Raji (cell line): Measurements from ENCODE around the gene UNC5A.

Experiments used
- POLR2A ChIP-seq: IDR thresholded peaks from 2 replicates; pipeline ENCODE4 v1.6.1; 2011; ENCODE audit warnings: low read depth, low read length, control low read depth; ENCODE audit not compliant: insufficient read depth

Gene UNC5A

DNA sequence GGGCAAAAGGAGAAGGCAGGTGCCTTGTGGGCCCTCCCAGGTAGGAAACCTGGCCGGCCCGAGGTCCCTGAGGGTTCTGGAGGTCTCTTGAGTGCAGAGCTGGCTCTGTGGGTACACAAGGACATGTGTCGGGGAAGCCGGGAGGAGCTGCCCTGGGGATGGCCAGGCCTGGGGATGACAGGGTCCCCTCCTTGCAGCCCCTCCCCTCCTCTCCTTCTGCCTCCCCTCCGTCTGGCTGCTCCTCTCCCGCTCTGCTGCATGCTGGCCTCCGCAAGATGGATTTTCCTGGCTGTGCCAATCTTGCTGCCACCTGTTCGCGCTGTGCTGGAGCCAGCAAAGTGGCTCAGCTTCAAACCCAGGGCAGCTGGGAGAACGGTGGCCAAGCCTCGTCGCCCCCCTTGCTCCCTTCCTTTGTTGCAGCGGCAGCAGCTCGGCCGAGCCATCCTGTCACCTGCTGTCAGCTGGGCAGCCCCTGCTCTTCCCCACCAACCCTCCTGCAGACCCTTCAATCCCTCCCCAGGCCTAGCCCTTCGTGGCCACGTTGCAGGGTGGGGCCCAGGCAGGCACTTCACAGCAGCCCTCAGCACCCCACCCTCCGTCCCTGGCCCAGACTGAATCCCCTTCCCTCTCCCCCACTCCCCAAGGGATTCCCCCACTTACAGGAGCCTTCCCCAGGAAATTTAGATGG is 17.6 kb upstream of the UNC5A start:
- TF ChIP-seq POLR2A: no peak

DNA sequence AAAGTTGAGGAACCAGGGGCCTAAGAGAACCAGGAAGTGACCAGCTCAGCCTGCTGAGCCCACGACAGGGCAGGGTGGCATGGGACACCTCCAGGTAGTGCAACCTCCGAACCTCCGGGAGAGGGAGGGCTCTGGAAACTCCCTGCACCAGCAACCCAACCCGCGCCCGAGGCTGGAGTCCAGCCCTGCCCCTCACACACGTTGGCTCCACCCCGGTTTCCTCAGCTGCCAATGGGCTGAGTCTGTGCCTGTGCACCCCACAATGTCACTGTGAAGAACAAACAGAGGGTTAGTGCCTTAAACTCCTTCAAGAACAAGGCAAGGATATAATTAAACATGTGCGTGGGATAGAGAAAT is 17.0 kb upstream of the UNC5A start:
- no peak for TF ChIP-seq POLR2A

DNA sequence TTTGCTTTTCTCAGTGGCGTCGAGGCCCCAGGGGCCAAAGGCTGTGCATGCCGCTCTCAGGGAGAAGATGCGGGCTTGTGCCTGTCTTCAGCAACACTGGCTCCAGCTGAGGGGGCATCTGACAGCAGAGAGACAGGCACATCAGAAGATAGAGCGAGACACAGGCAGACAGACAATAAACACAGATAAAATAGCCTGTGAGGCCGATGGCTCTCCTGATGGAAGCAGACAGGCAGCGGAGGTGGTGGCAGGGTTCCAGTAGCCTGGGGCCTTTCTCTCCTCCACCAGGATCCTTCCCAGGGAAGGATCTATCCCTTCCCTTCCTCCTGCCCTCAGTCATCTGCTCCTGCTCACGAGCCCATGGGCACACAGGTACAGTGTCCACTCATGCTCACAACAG is 16.6 kb upstream of the UNC5A start:
- no peak for TF ChIP-seq POLR2A

DNA sequence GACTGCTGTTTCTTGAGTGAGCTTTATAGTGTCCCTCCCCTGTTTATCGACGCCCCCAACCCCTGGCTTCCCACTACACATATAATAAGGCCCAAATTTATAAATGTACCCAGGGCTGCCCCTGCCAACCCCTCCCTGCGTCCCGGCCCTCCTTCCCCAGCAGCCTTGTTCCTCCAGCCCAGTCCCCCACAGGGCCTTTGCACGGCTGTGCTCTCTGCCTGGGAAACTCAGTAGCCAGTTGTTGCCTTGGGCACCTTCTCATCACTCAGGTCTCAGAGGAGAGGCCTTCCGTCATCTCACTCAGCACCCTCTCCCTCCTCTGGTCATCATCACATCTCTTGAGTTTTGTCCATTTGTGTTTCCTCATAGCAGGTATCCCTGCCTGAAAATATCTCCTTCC is 15.8 kb upstream of the UNC5A start:
- no peak for TF ChIP-seq POLR2A

DNA sequence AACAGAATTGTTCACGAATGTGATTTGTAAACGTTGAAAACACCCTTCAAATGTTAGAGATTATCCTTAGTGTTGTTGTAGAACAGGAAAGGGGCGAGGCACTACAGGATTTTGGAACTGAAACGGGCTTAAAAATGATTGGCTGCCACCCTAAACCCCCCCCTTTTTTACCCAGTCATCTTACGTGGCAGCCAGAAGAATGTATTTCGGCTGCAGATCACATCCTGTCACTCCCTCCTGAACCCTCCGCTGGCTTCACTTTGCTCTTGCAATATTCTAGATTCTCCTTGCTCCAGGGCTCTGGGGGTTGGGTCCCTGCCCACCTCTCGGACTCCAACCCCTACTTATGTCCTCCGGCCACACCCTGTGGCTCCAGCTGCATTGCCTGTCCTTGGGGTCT is 13.9 kb upstream of the UNC5A start:
- TF ChIP-seq POLR2A: no peak

DNA sequence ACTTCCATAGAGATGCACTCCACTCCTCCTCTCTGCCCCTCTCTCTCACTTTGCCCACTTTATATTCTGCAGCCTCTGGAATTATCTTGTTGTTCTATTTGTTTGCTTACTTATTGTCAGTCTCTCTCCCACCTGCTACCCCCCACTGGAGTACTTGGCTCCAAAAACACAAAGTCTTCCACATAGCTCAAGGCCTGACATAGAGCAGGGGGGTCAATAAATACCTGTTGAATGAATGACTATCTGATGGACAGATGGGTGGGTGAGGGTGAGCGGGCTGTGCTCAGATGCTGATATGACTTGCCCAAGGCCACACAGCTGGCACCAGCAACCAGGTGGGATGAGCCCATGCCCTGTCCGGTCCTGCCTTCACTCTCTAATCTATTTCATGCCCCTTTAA is 13.4 kb upstream of the UNC5A start:
- TF ChIP-seq POLR2A: no peak

DNA sequence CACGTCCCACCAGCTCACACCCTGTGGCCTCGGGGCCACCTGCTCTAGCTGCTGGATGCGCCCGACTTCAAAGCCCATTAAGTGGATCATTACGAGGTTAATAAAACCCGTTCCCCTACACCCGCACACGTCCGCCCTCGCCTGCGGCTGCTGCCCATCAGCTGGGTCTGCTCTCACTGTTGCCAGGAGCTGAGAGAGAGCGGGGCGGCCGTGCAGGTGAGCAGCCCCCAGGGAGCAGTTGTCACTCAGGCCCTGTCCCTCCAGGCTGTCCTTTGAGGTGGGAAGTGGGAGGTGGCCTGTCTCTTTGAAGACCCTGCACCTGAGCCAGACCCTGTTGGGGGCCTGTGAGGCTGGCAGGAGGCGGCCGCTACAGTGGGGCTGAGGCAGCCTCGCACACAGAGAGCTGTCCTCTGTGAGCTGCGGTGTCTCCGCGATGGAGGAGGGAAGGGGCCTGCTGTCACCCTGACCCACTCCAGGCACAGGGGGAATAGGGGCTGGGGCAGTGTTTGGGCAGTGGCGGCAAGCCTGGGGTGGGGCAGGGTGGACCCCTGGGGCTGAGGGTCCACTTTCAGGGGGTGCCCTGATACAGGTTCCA is 12.8 kb upstream of the UNC5A start:
- no peak for TF ChIP-seq POLR2A

DNA sequence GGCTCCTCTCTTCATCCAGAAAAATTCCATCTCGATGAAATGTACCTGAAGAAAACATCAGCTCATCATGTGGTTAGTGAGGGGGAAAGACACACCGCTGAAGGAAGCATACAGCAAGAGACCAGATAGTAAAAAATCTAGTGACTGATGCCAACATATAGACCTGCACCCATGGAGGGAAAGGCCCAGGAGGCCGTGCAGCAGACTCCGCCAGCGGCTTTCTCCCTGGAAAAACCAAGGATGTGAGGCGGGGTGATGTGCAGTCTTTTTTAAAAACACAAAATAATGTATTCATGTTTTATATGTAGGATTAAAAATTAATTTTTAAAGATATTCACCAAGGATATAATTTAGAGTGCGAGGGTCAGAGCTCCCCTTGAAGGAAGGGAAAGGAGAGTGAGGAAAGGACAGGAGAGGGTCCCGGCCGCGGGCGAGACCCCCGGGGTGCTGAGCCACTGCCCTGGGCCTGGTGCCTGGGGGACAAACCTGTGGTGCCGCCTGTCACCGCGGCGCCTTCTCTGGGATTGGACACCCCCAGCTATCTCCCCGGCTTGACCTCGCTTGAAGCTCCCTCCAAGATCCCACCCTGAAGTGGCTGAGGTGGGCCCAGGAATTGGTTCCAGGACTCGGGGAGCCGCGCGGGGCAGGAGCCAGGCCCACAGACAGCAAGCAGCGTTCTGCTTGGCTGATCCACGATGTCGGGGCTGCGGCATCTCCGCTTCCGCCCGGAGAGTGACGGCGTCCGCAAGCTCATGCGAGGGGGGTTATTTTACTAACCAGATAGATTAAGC is 12.1 kb upstream of the UNC5A start:
- no peak for TF ChIP-seq POLR2A

DNA sequence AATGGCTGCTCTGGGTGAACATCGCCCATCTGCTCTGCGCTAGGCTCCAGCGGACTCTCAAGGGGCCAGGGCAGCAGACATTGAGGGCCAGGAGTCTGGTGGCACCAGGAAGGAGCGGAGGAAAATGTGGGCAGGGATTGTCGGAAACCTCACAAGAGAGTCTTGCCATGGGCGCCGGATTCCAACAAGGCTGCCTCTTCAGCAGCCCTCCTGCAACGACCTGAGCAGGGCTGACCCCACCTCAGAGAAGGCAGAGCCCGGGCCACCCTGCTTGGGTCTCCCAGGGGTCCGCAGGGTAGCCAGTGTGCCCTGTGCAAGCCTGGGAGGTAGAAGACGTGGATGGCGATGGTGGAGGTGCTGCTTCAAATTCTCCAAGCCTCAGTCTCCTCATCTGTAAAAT is 11.4 kb upstream of the UNC5A start:
- TF ChIP-seq POLR2A: no peak

DNA sequence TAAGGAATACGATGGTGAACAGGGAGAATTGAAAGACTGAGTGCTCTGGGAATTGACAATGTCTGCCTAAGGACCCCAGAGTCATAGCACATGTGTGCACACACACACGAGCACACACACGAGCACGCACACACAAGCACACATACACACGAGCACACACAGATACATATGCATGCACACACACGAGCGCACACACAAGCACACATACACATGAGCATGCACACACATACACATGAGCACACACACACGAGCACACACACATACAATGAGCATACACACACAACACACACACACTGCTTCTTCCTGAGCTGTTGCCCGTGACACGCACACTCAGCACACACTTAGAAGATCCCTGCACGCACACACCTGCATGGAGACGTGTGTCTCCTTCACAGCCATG is 10.9 kb upstream of the UNC5A start:
- TF ChIP-seq POLR2A: no peak

DNA sequence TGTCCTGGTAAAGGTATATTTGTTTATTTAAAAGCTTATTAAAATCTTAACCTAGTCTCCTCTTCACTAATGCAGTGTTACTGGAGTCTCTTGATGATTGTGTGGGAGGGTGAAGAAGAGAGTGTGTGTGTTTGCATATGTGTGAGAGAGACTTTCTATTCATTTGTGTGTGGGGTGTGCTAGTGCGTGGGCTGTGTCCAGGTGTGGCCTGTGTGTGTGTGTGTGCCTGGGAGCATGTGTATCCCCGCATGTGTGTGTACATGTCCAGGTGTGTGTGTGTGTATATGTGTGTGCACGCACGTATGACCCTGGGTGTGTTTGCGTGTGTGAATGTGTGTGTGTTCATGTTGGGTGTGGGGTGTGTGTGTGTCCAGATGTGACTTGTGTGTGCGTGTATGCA is 10.3 kb upstream of the UNC5A start:
- TF ChIP-seq POLR2A: no peak

DNA sequence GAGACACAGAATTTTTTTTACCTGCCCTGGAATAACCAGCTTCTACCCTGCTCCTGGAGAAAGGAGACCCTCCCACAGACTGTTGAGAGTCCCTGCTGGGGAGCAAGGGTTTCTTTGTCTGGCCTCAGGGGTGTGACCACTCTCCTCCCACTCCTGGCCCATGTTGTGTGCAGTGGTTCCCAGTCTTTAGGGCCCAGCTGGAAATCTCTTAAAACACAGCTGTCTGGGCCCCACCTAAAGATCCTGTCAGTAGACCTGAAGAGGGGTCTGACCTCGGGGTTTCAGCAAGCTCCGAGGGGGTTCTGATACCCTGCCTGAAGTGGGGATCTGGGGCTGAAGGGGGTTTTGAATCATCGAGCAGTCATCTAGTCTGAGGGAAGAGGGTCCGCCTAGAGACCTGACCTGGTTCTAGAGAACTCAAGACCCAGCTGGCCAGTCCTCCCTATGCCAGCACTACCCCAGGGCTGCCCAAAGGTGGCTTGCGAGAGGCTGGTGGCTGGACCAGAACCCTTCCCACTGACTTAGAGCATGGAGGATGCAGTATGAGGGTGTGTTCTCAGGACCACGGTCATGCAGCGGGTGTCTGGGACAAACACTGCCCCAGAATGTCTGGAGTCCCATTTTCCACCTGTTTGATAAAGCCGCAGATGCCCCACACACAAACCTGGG is 8.1 kb upstream of the UNC5A start:
- no peak for TF ChIP-seq POLR2A

DNA sequence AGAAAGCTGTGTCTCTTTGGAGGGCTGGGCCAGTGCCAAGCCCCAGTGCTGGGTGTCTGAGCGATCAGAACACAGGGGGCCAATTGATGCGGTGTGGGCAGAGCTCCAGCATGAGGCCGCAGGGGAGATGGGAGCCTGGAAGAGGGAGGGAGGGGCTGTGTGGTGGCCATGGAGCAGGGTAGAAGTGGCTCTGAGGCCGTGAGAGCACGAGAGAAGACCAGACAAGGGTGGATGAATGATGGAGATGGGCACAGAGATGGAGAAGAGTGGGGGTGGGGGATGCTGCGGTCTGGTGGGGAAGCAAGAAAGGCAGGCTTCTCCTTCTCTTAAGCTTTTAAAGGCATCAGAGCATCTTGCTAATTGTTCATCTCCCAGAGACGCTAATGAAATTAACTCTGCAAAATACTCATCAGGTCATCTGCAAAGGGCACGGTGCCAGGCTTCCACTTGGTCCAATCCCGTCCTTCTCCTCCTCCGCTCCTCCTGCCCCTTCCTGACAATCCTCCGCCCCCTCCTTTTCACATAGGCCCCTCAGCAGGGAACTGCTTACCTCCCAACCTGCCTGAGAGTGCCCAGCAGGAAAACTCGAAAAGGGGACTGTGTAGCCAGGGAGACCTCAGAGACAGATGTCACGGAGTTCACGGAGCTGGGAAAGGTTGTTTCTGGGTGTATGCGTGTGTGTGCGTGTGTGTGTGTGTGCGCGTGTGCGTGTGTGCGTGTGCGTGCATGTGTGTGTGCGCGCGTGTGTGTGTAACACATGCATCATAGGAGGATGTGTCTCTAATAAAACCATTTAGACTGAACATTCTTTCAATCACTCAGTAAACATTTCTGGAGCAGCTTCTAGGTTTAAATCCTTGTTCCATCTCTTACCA is 7.1 kb upstream of the UNC5A start:
- no peak for TF ChIP-seq POLR2A

DNA sequence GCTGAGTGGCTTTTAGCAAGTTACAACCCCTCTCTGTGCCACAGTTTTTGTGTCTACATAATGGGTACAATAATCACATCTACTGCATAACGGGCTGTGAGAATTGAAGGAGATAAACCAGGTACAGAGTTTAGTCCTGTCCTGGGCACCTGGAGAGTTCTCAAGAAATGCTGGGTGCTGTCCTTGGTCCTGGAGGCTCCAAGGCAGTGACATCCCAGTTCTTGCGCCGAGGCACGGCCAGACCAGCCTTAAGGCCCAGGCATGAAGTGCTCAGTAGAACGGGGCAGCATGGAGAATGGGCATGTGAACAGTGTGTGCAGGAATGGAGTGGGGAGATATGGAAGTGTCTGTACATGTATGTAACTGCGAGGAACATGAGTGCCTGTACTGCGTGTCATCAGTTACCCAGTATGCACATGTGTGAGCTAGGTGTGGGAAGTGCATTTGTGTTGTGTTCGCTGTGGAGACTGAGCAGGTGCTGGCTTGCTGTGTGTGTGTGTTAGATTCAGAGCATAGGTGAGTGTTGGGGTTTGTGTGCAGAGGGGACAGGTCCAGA is 6.3 kb upstream of the UNC5A start:
- TF ChIP-seq POLR2A: no peak

DNA sequence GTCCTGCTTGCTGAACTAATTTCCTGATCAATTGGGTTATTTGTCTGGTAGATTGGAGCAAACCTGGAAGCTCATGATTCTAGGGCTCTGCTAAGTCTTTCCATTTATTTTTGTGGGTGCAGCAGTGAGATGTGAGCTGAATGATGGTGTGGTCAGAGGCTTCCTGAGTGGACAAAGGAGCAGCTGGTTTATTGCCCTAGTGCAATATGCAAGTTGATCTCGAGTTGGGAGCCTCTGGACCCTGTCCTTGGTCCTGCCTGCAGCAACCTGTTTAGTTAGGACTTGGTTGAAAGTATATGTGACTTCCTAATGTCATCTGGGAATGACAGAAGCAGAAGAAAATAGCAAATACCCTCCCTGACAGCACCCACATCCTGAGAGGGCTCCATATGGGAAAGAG is 4.2 kb upstream of the UNC5A start:
- no peak for TF ChIP-seq POLR2A
